Measurements from ENCODE around the gene CRTC1. TPM values are rescaled to one million over a fixed set of nuclear protein-coding genes. Genes with fewer than 3 reads are reported as not detected.

Gene CRTC1
- total RNA-seq, 1 donor from 2014 or later = 7.2 TPM

- Mint-ChIP-seq H3K27ac (no peak overlapping the region), H3K36me3 (ENCODE audit: low read depth) (no peaks in the 10 kb centered on the region), H3K4me3 (no peak overlapping the region), H3K4me1 (peaks cover 5% of the 10 kb centered on the region), H3K27me3 (no peaks in the 10 kb centered on the region), H3K9me3 (peaks cover 5% of the 10 kb centered on the region)
- intact Hi-C loops (cut with micrococcal nuclease) = no loop called here
- DNase-seq = no peak
These were observed 25.1 kb upstream of the CRTC1 start for GRCh38 chr19:18658366-18658855.

DNA sequence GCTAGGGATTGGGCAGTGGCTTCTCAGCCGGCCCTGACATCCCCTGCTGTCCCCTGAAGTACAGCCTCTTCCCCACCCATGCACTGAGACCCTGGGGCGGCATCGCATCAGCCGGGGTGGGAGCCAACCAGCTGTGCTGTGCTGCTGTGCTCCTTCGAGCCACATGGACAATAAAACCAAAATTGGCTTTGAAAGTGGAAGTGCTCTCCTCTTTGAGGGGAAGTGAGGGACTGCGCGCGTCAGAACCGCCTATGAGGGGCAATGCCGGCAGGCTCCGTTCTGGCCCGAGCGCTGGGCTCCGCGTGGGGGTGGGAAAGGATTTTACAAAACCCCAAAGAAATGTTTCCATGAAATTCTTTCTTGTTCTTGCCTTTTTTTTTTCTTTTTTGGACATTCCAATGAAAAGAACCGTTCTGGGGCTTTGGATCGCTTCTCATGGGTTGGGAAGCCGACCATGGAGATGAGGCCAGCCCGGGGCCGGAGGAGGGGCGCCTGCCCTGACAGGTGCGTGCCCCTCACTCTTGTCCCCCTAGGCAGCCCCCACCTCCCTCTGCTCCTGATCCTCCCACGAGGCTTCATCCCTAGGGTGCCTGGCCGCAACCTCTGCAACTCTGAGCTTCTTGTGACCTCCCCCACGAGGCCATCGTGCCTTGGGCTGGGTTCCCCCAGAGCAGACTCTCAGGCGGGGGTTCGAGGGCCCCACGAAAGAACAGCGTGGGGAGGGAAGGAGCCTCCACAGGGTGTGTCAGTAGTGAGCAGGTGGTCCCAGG lies 24.0 kb upstream of the CRTC1 start:
- DNase-seq = no peak
- Mint-ChIP-seq H3K9me3 (peaks cover under 1% of the 10 kb centered on the region), H3K36me3 (ENCODE audit: low read depth) (no peaks in the 10 kb centered on the region), H3K27ac (no peak overlapping the region), H3K4me1 (peaks cover 8% of the 10 kb centered on the region), H3K27me3 (no peaks in the 10 kb centered on the region), H3K4me3 (no peak overlapping the region)
- intact Hi-C loops (cut with micrococcal nuclease) = no loop called here

DNA sequence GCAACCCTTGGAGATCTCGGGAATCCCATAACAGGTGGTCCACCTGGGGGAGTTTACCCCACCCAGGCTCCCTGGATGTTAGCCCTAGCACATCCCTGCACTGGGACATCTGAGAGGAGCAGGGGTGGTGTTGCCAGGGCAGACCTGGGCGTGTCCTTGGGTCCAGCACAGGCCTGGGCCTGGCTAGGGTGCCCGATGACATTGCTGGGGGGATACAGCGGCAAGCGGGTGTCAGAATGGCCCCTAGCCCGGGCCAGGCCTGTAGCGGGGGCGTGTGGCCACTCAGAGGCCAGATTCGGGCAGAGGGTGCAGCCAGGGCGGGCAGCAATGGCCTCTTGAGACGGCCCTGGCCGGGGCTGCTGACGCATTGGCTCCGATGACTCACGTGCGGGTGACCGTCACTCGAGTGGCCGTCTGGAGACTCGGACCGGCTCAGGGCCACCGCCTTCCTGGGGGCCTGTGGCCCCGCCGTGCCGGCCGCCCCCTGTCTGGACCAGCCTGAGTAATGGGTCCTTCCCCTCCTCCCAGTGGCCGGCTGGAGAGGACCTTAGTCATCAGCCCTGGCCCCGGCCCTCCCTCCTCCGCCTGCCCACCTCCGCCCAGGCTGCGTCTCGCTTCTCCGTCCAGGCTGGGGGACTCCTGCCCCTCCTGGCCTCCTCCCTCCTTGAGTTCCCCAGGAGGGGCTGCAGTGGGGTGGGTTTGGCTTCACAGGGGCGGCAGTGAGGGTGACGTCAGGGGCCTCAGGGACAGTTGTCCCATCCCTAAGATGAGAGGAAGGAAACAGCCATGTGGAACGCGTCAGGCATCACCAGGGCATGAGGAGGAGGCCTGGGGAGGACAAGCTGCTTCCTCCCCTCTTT lies 23.2 kb upstream of the CRTC1 start:
- peaks cover 8% of the 10 kb centered on the region for H3K4me1 Mint-ChIP-seq
- no peaks in the 10 kb centered on the region for H3K36me3 Mint-ChIP-seq (ENCODE audit: low read depth)
- no peaks in the 10 kb centered on the region for H3K27me3 Mint-ChIP-seq
- no peak overlapping the region for H3K4me3 Mint-ChIP-seq
- DNase-seq = no peak
- no peaks in the 10 kb centered on the region for H3K9me3 Mint-ChIP-seq
- intact Hi-C loops (cut with micrococcal nuclease) = no loop called here
- H3K27ac Mint-ChIP-seq = no peak overlapping the region

- no peaks in the 10 kb centered on the region for H3K36me3 Mint-ChIP-seq (ENCODE audit: low read depth)
- intact Hi-C loops (cut with micrococcal nuclease) = no loop called here
- DNase-seq = no peak
- H3K4me1 Mint-ChIP-seq = peaks cover 8% of the 10 kb centered on the region
- H3K9me3 Mint-ChIP-seq = no peaks in the 10 kb centered on the region
- H3K4me3 Mint-ChIP-seq = no peak overlapping the region
- no peaks in the 10 kb centered on the region for H3K27me3 Mint-ChIP-seq
- no peak overlapping the region for H3K27ac Mint-ChIP-seq
These were observed 22.4 kb upstream of the CRTC1 start for GRCh38 chr19:18660939-18661670.

DNA sequence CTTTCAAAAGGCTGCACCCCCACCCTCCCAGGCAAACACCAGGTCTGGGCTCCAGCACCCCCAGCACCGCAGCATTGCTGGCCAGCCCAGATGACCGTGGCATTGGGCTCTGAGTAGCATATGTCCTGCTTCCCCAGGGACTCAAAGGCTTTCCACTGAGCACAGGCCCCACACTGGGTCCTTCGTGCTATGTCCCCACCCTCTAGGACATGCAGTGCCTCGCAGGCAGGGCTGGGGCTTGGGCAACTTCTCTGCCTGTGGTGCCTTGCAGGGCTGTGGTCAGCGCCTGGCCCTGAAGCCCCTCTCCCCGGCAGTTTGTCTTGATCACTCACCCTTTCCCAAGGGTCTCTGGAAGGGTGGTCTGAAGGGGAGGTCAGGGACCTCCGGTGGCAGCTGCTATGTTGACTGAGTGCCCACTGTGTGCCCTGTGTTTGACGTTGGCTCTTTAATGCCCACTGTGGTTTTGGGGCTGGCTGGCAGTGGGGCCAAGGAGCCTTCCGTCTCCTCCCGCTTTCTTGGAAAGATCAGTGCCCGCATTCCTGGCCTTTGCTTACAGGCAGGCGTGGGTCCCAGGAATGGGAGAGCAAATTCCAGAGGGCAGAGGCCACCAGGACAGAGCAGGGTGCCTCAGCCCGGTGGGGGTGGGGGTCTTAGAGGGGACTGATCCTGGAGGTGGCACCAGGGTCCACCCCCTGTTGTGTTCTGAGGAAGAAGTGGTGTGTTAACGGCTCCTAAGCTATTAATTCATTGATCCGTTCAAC lies 20.3 kb upstream of the CRTC1 start:
- Mint-ChIP-seq H3K27me3 (no peaks in the 10 kb centered on the region), H3K9me3 (no peaks in the 10 kb centered on the region), H3K4me3 (no peak overlapping the region), H3K27ac (no peak overlapping the region), H3K4me1 (peaks cover 5% of the 10 kb centered on the region), H3K36me3 (ENCODE audit: low read depth) (peaks cover 3% of the 10 kb centered on the region)
- DNase-seq = no peak
- intact Hi-C loops (cut with micrococcal nuclease) = no loop called here

- no peak overlapping the region for H3K4me3 Mint-ChIP-seq
- H3K9me3 Mint-ChIP-seq = no peaks in the 10 kb centered on the region
- no peak overlapping the region for H3K27ac Mint-ChIP-seq
- no peak for DNase-seq
- no peaks in the 10 kb centered on the region for H3K27me3 Mint-ChIP-seq
- intact Hi-C loops (cut with micrococcal nuclease) = no loop called here
- peaks cover 5% of the 10 kb centered on the region for H3K4me1 Mint-ChIP-seq
- peaks cover 3% of the 10 kb centered on the region for H3K36me3 Mint-ChIP-seq (ENCODE audit: low read depth)
These were observed 19.4 kb upstream of the CRTC1 start for GRCh38 chr19:18663940-18664530.

- Mint-ChIP-seq H3K27ac (no peak overlapping the region), H3K4me1 (peaks cover 5% of the 10 kb centered on the region), H3K4me3 (no peak overlapping the region), H3K36me3 (ENCODE audit: low read depth) (peaks cover 8% of the 10 kb centered on the region), H3K9me3 (no peaks in the 10 kb centered on the region), H3K27me3 (no peaks in the 10 kb centered on the region)
- intact Hi-C loops (cut with micrococcal nuclease) = no loop called here
- DNase-seq = no peak
These were observed 17.7 kb upstream of the CRTC1 start for GRCh38 chr19:18665771-18666202.

DNA sequence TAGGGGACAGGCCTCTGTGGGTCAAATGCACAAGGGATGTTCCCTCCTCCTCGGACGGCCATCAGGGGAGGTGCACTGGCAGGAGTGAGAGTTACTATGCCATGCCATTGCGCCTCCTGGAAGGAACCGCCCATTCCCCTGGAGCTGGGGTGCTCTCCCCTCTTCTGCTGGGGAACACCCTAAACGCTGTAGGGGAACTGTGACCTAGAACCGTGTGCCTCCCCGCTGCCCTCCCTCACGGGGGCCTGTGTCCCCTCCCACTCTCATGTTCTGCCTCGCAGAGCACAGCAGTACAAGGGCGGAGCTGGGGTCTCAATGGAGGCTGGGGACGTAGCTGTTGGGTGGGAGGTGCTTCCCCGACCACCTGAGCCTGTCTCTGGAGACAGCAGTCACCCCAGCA lies 17.2 kb upstream of the CRTC1 start:
- DNase-seq = no peak
- H3K36me3 Mint-ChIP-seq (ENCODE audit: low read depth) = peaks cover 8% of the 10 kb centered on the region
- H3K9me3 Mint-ChIP-seq = no peaks in the 10 kb centered on the region
- peaks cover 5% of the 10 kb centered on the region for H3K4me1 Mint-ChIP-seq
- H3K27ac Mint-ChIP-seq = no peak overlapping the region
- intact Hi-C loops (cut with micrococcal nuclease) = no loop called here
- no peaks in the 10 kb centered on the region for H3K27me3 Mint-ChIP-seq
- H3K4me3 Mint-ChIP-seq = no peak overlapping the region

DNA sequence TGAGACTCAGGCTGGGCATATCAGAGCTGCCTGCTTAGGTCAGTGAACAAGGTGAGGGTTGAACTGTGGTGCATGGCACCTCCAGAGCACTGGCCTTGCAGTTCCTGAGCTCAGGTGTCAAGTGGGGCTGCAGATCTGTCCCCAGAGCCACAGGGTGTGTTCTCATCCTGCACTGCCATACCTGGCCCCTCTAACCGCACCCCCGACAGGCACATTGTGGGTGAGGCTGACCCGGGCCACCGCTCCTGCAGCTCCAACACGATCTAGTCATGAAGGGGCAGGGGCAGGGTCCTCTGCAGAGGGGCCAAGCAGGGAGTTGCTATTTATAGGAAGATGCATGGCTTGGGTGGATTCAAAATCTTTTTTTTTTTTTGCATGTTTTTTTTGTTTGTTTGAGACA lies 16.7 kb upstream of the CRTC1 start:
- Mint-ChIP-seq H3K27ac (no peak overlapping the region), H3K36me3 (ENCODE audit: low read depth) (peaks cover 8% of the 10 kb centered on the region), H3K9me3 (no peaks in the 10 kb centered on the region), H3K4me3 (no peak overlapping the region), H3K27me3 (no peaks in the 10 kb centered on the region), H3K4me1 (peaks cover 5% of the 10 kb centered on the region)
- intact Hi-C loops (cut with micrococcal nuclease) = no loop called here
- no peak for DNase-seq

DNA sequence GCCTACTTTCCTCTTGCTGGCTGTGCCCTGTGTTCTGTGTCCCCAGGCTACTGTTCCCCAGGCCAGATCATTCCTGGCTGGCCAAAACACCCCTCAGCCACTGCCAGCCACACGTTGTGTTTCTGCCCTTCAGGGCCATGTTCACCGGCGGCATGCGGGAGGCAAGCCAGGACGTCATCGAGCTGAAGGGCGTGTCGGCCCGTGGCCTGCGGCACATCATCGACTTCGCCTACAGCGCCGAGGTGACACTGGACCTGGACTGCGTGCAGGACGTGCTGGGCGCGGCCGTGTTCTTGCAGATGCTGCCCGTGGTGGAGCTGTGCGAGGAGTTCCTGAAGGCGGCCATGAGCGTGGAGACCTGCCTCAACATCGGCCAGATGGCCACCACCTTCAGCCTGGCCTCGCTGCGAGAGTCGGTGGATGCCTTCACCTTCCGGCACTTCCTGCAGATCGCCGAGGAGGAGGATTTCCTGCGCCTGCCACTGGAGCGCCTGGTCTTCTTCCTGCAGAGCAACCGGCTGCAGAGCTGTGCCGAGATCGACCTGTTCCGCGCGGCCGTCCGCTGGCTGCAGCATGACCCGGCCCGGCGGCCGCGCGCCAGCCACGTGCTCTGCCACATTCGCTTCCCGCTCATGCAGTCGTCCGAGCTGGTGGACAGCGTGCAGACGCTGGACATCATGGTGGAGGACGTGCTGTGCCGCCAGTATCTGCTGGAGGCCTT lies 15.8 kb upstream of the CRTC1 start:
- Mint-ChIP-seq H3K27me3 (no peaks in the 10 kb centered on the region), H3K27ac (no peak overlapping the region), H3K36me3 (ENCODE audit: low read depth) (peaks cover 8% of the 10 kb centered on the region), H3K4me3 (no peak overlapping the region), H3K9me3 (no peaks in the 10 kb centered on the region), H3K4me1 (peaks cover 5% of the 10 kb centered on the region)
- intact Hi-C loops (cut with micrococcal nuclease) = no loop called here
- no peak for DNase-seq

GRCh38 chr19:18668252-18668631 lies 15.2 kb upstream of the CRTC1 start:
- Mint-ChIP-seq H3K9me3 (no peaks in the 10 kb centered on the region), H3K27me3 (no peaks in the 10 kb centered on the region), H3K4me3 (no peak overlapping the region), H3K27ac (no peak overlapping the region), H3K4me1 (peaks cover 5% of the 10 kb centered on the region), H3K36me3 (ENCODE audit: low read depth) (peaks cover 8% of the 10 kb centered on the region)
- intact Hi-C loops (cut with micrococcal nuclease) = no loop called here
- DNase-seq = no peak

DNA sequence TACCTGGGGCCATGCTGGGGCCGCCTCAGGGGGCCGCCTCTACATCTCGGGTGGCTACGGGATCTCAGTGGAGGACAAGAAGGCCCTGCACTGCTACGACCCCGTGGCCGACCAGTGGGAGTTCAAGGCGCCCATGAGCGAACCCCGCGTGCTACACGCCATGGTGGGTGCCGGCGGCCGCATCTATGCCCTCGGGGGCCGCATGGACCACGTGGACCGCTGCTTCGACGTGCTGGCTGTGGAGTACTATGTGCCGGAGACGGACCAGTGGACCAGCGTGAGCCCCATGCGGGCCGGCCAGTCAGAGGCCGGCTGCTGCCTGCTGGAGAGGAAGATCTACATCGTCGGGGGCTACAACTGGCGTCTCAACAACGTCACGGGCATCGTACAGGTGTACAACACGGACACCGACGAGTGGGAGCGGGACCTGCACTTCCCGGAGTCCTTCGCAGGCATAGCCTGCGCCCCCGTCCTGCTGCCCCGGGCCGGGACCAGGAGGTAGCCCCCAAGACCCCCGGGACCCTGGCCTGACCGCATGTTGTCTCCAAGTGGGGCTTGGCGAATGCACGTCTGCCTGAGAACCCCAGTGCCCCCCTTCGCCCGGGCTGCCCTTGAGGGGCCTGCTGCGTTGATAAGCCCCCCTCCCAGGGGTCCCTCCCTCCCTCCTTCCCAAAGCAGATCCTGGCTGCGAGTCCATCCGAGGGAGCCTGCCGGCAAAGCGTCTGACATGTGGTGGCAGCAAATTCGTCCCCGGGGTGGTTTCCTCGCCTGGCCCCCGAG lies 14.5 kb upstream of the CRTC1 start:
- H3K9me3 Mint-ChIP-seq = no peaks in the 10 kb centered on the region
- no peak for DNase-seq
- no peak overlapping the region for H3K4me3 Mint-ChIP-seq
- H3K36me3 Mint-ChIP-seq (ENCODE audit: low read depth) = peaks cover 8% of the 10 kb centered on the region
- intact Hi-C loops (cut with micrococcal nuclease) = no loop called here
- no peaks in the 10 kb centered on the region for H3K27me3 Mint-ChIP-seq
- H3K27ac Mint-ChIP-seq = no peak overlapping the region
- no peaks in the 10 kb centered on the region for H3K4me1 Mint-ChIP-seq
